ENCODE results near the gene TRABD2B. TPM values are rescaled to one million over a fixed set of nuclear protein-coding genes. Genes with fewer than 3 reads are reported as not detected.

TRABD2B gene
- total RNA-seq, 4 donors from 2014 or later, result 0.83 to 2.6 (median 1.9) TPM

DNA sequence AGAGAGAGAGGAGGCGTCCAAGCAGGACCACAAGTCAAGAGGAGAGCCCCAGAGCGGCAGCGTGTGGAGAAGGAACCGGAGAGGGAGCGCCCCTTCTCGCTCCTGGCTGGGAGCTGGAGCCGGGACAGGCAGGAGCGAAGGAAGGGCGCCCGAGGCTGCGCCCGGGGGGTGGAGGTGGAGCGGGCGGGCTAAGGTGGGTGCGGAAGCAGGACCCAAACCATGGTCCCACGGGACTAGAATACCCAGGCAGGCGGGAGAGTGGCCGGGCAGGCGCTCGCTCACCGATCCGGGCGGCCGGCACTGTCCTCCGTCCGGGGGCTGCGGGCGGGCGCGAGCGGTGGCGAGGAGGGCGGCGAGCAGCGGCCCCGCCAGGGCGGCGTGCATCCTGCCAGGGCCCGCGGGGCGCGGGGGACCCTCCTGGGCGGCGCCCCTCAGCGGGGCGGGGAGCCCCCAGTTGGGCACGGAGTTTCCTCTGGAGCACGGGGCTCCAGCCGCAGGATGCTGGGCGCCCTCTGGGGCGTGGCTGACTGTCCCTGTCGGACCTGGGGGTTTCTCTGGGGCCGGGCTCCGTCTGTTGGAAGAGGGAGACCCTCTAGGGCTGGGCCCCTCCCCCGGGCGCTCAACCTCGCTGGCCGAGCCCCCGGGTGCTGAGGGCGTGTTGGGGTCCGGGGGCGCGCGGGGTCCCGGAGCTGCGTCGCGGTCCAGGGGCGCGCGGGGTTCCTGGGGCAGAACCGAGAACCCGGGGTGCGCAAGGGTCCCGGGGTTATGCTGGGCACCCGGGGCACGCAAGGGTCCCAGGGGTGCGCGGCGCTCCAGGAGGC is 569 bp downstream of the TRABD2B start:
- Histone ChIP-seq H3K36me3 (no peaks in the 10 kb centered on the region), H3K27ac (peak overlapping the region; percentile 79), H3K9me3 (no peaks in the 10 kb centered on the region), H3K4me3 (peak overlapping the region; percentile 80), H3K4me1 (peaks cover 34% of the 10 kb centered on the region), H3K27me3 (peaks cover 25% of the 10 kb centered on the region)
- DNase-seq (ENCODE audit: low spot score in 2 of 2), result peak in 1 of 2 donors; percentile 70
- 8% methylated on average over 20 of the region's 80 CpGs for WGBS
- TF ChIP-seq POLR2A (IDR thresholded peaks at IDR 0.05), result no peak
- TF ChIP-seq EP300 (IDR thresholded peaks at IDR 0.05), result no peak
- TF ChIP-seq, protein P1, sequence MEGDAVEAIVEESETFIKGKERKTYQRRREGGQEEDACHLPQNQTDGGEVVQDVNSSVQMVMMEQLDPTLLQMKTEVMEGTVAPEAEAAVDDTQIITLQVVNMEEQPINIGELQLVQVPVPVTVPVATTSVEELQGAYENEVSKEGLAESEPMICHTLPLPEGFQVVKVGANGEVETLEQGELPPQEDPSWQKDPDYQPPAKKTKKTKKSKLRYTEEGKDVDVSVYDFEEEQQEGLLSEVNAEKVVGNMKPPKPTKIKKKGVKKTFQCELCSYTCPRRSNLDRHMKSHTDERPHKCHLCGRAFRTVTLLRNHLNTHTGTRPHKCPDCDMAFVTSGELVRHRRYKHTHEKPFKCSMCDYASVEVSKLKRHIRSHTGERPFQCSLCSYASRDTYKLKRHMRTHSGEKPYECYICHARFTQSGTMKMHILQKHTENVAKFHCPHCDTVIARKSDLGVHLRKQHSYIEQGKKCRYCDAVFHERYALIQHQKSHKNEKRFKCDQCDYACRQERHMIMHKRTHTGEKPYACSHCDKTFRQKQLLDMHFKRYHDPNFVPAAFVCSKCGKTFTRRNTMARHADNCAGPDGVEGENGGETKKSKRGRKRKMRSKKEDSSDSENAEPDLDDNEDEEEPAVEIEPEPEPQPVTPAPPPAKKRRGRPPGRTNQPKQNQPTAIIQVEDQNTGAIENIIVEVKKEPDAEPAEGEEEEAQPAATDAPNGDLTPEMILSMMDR (IDR thresholded peaks at IDR 0.05), result no peak
- TF ChIP-seq POLR2AphosphoS5 (IDR thresholded peaks at IDR 0.05), result no peak

DNA sequence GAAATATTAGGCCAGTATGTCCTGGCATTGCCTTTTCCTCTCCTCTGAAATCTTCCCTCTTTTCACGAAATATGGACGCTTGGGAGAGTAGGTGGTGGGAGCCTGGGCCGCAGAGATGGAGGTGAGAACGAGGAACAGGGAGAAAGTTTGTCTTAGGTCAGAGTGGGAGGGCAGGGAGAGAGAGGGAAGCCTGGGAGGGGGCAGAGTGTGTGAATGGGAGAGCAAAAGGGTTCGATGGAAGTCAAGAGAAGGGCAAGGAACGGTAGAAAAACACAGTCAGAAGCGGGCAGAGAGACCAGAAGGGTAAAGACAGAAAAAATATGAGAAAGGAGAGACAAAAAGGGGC is 1.2 kb downstream of the TRABD2B start:
- H3K36me3 ChIP-seq, result no peaks in the 10 kb centered on the region
- no peaks in the 10 kb centered on the region for H3K9me3 ChIP-seq
- peaks cover 38% of the 10 kb centered on the region for H3K4me1 ChIP-seq
- H3K4me3 ChIP-seq, result peak overlapping the region; percentile 80
- peak overlapping the region; percentile 79 for H3K27ac ChIP-seq
- 42% methylated on average over 7 of the region's 7 CpGs for WGBS
- DNase-seq (ENCODE audit: low spot score in 2 of 2), result no peak
- TF ChIP-seq EP300 (IDR thresholded peaks at IDR 0.05), result no peak
- TF ChIP-seq, protein P1 (IDR thresholded peaks at IDR 0.05), result no peak
- no peak for TF ChIP-seq POLR2AphosphoS5 (IDR thresholded peaks at IDR 0.05)
- no peak for TF ChIP-seq POLR2A (IDR thresholded peaks at IDR 0.05)
- peaks cover 25% of the 10 kb centered on the region for H3K27me3 ChIP-seq

DNA sequence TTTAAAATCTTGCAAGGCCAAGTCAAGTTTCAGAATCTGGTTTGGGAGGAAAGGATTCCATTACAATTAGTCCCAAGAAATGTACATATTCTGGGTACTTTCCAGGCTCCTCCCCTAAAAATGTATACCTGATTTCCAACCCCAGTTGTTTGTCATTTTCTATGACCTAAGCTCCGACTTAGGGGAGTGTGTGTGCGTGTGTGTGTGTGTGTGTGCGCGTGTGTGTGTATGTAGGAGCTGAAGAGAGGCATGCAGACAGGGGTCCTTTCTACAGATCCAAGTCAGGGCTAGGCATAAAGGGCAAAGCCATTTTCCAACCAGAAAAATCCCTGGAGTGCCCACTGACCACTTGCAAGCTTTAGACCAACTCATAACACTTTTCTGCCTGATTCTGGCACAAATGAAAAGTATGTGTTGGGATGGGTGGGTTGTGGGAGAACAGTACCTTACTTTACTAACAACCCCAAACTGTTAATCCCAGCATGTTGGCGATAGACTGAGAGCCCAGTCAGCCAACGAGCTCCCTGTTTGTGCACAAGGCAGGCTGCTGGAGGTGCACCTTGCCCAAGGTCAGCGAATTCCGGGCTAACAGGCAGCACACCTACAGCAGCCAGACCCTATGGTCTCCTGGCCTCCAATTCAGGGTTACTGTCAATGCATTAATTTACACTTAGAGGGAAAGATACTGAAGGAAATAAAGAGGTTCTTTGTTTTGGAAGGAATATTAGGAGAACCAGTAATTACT is 1.7 kb downstream of the TRABD2B start:
- DNase-seq (ENCODE audit: low spot score in 2 of 2), result no peak
- H3K9me3 ChIP-seq, result no peaks in the 10 kb centered on the region
- peak overlapping the region; percentile 80 for H3K4me3 ChIP-seq
- H3K4me1 ChIP-seq, result peaks cover 40% of the 10 kb centered on the region
- TF ChIP-seq POLR2AphosphoS5 (IDR thresholded peaks at IDR 0.05) (no peak), EP300 (IDR thresholded peaks at IDR 0.05) (no peak), POLR2A (IDR thresholded peaks at IDR 0.05) (no peak)
- TF ChIP-seq, protein P1 (IDR thresholded peaks at IDR 0.05), result no peak
- peaks cover 25% of the 10 kb centered on the region for H3K27me3 ChIP-seq
- H3K27ac ChIP-seq, result no peak overlapping the region
- no peaks in the 10 kb centered on the region for H3K36me3 ChIP-seq
- 60% methylated on average over 8 of the region's 8 CpGs for WGBS

DNA sequence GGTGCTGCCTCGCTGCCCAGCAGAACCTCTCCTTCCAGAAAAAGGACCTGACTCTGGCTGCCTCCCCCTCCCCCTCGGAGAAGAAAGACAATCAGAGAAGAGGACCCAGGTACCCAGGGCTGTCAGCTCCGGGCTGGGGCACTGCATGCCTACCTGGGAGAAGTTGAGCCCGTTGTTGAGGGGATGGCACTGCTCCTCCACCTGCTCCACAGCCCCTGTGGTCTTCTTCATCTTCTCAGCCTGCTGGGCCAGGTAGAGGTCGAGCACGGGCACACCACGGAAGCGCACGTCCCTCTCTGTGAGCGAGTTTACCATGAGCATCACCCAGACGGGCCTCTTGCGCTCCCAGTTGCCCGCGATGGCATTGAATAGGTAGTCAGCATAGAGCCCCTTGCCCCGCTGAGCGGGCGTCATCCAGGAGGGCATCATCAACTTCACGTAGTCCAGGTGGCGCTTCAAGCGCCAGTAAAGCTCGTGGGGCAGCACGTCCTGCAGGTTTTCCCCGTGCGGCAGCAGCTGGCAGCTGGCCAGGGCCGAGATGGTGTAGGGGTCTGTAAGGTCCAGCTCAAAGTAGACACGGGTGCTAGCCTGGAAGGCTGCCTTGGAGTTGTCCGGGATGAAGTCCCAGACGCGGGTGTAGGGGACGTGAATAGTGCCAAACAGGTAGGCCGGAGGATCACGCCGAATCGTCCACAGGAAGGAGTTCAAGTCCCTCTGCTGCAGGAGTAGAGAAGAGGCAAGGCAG is 3.1 kb downstream of the TRABD2B start:
- no peak overlapping the region for H3K4me3 ChIP-seq
- peaks cover 40% of the 10 kb centered on the region for H3K4me1 ChIP-seq
- H3K36me3 ChIP-seq, result no peaks in the 10 kb centered on the region
- WGBS, result 89% methylated on average over 29 of the region's 34 CpGs
- no peak overlapping the region for H3K27ac ChIP-seq
- H3K9me3 ChIP-seq, result no peaks in the 10 kb centered on the region
- peak in 1 of 2 donors; percentile 62 for DNase-seq (ENCODE audit: low spot score in 2 of 2)
- peaks cover 25% of the 10 kb centered on the region for H3K27me3 ChIP-seq
- TF ChIP-seq EP300 (IDR thresholded peaks at IDR 0.05), result no peak
- no peak for TF ChIP-seq POLR2AphosphoS5 (IDR thresholded peaks at IDR 0.05)
- TF ChIP-seq POLR2A (IDR thresholded peaks at IDR 0.05), result no peak
- TF ChIP-seq, protein P1 (IDR thresholded peaks at IDR 0.05), result no peak
